SH-SY5Y (cell line): ENCODE data around the gene ABCD2.

Source experiments
- GATA2 ChIP-seq: IDR thresholded peaks from 2 replicates; pipeline ENCODE4 v1.6.1; 2011; ENCODE audit warnings: mild to moderate bottlenecking, low read depth, low read length
- GATA3 ChIP-seq: IDR thresholded peaks from 2 replicates; pipeline ENCODE4 v1.6.1; 2011; ENCODE audit warnings: low read depth, mild to moderate bottlenecking, low read length, moderate library complexity

The ABCD2 gene

DNA sequence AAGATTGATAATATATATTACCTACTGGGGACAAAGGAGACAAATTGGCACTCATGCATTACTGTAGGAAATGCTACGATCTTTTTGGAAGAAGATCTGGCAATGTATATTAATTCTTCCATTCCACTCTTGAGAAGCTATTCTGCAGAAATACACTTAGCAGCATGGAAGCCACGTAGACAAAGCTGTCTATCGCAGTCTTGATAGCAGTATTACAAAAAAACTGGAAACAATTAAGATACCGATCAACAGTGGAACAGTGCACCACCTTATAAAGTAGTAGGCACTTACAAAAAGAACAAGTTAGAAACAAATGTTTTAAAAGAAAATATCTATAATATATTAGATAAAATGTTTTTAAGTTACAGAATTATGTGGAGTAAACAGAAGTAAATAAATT is 87.2 kb downstream of the ABCD2 start:
- TF ChIP-seq GATA3 (peak; percentile 60), GATA2 (no peak)

DNA sequence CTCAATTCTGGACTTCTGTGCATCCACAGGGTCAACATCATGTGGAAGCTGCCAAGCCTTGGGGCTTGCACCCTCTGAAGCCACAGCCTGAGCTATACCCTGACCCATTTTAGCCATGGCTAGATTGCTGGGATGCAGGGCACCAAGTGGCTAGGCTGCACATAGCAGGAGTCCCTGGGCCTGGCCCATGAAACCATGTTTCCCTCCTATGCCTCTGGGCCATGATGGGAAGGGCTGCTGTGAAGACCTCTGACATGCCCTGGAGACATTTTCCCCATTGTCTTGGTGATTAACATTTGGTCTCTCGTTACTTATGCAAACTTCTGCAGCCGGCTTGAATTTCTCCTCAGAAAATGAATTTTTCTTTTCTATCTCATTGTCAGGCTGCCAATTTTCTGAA is 92.6 kb downstream of the ABCD2 start:
- TF ChIP-seq GATA2 (no peak), GATA3 (no peak)

DNA sequence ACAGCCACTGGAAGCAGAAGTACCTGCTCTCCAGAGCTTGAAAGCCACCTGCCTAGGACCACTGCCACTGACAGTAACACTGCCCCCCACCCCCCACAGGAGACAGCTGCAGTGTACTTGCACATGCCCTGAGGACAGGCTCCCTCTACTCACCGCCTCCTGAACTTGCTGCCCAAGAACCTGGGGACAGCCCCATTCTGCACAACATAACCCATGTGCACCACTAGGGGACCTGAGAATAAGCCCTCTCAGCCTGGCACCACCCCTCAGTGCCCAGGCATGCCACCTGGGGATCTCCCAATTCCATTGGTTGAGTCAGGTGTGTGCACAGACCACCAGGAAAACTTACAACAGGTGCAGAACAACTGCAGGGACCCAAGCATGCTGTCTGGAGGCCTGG is 109.6 kb downstream of the ABCD2 start:
- TF ChIP-seq GATA3, result no peak
- no peak for TF ChIP-seq GATA2

DNA sequence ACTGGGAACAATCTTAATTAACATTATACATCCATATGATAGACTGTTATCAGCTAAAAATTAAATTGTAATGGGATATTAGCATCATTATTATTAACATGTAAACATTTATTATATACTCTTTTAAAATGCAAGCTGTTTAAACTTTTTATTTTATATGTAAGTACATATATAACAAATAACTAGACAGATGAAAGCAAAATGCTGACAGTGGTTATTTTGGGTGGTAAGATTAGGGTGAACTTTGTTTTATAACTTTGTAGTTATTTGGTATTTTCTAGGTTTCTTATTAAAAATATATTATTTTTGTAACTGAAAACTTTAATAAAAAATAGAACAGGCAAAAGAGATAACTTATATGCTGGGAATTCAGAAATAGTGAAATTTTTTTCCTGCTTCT is 114.0 kb downstream of the ABCD2 start:
- TF ChIP-seq GATA2 (no peak), GATA3 (no peak)

DNA sequence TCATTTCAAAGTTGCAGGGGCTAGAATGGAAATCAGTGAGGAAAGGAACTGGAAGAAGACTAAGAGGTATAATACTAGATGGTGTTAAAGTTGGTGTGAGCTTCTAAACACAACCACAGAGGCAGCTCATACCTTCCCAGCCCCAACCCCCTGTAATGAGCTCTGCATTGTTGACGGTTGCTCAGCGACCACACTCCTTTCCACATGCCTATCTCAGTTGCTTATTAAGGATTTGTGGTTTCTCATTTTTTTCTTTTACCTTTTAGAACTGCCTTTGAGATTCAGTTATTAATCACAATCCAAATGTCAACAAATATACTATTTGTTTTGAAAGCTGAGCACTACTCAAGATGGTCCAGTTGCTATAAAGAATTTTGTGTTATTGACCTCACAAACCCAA is 114.6 kb downstream of the ABCD2 start:
- TF ChIP-seq GATA2, result no peak
- no peak for TF ChIP-seq GATA3

DNA sequence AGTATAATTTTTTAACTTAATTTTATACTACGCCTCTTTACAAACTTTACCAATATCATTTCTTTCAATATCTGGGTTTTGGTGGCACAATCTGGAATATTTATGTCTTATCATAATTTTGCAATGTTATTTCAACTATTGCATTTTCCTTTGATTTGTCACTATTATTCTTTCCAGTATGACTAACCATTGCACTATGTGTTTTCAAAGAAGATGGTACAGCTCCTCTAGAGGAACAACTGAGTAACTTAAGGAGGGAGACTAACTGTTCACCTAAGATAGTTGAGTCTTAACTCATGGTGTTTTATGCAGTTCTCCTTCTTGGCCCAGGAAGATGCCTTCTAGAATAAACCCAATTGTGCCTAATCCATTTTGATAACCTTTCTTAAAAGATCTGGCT is 116.2 kb downstream of the ABCD2 start:
- TF ChIP-seq GATA2 (no peak), GATA3 (no peak)

DNA sequence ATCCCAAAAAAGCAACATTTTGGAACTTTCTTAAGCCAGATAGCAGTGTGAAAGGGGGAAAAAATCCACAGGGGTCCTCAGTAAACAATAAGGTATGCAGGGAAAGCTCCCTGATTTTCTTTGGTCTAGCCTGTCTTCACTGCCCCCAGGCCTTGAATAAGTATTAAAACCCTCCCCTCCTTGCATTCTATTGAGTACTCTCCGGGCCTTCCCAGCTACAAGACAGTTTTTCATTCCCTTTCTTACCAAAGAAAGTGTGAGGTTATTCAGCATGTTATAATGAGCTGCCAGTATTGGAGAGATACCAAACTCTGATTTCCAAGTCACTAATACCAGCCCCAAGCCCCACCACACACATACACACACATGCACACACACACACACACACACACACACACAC is 116.9 kb downstream of the ABCD2 start:
- TF ChIP-seq GATA2 (no peak), GATA3 (no peak)
